ENCODE data around the gene ENTPD3. TPM values are rescaled to one million over a fixed set of nuclear protein-coding genes. Genes with fewer than 3 reads are reported as not detected.

ENTPD3 gene
- total and polyA plus RNA-seq, 2 of the 8 experiments (the other 6 are each of a cell fraction or from before 2014, with no cell fraction given) = 0.60 to 1.0 TPM

DNA sequence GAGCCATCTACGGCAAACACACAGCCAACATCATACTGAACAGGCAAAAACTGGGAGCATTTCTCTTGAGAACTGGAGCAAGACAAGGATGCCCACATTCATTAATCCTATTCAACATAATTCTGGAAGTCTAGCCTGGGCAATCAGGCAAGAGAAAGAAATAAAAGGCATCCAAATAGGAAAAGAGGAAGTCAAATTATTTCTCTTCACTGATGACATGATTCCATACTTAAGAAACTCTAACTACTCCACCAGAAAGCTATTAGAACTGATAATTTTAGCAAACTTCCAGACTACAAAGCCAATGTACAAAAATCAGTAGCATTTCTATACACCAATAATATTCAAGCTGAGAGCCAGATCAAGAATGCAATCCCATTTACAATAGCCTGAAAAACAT is 17.3 kb upstream of the ENTPD3 start (continued):
- TF ChIP-seq CHD7 (IDR thresholded peaks at IDR 0.05; ENCODE audit: insufficient replicate concordance, low read length) = no peak
- no peak for TF ChIP-seq BCL11A (IDR thresholded peaks at IDR 0.05; ENCODE audit: low read depth in 2 of 2, low read length in 2 of 2)
